CD4-positive, alpha-beta T cell treated with Interleukin-2 at 100 ng/mL for 4 hours (primary cell): Measurements from ENCODE around the gene MUC5AC.

Source experiments
- DNase-seq: peaks from one replicate; pipeline ENCODE4 v3.0.0-alpha.2; 2020; ENCODE audit warnings: low spot score

Gene MUC5AC

GRCh38 chr11:1225386-1226225 lies 67.9 kb downstream of the MUC5AC start:
- no peak for DNase-seq

DNA sequence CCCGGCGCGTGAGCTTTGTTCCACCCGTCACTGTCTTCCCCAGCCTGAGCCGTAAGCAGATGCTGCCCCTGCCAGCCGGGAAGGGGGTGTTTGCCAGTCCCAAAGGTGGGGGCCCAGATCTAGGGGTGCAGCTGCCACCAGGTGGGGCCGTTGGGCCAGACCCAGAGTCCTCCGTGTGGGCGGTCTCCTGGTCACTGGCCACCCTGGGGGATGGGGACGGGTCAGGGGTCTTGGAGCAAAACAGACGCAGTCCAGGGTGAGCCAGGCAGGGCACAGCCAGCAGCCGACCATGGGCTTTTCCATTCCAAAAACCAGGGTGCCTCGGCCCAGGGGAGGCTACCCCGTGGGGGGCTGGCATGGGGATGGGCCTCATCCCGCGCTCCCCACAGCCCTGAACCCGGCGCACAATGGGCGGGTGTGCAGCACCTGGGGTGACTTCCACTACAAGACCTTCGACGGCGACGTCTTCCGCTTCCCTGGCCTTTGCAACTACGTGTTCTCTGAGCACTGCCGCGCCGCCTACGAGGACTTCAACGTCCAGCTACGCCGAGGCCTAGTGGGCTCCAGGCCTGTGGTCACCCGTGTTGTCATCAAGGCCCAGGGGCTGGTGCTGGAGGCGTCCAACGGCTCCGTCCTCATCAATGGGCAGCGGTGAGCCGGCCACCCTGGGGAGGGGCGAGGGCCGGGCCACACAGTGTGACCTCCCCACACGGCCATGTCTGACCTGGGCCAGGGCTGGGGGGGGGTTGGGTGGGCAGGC lies 68.7 kb downstream of the MUC5AC start:
- no peak for DNase-seq

GRCh38 chr11:1226986-1227550 lies 69.3 kb downstream of the MUC5AC start:
- no peak for DNase-seq

DNA sequence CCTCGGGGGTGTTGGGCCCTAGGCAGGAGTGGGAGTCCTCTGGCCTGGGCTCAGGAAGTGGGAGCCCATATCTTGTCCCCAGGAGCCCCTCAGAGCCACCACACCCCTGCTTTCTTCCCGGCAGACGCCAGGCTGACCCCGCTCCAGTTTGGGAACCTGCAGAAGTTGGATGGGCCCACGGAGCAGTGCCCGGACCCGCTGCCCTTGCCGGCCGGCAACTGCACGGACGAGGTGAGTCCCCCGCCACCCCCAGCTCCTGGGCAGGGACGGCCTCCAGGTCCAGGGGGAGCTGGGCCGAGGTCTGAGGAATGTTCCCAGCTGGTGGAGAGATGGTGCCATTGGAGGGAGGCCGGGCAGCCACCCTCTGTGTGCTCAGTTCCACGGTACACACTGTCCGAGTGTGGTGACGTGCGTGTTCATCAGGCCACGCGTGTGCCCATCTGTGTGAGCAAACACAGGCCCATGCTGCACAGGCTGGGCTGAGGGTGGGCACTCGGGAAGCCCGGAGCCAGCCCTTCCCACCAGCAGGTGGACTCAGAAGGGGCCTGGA lies 69.9 kb downstream of the MUC5AC start:
- no peak for DNase-seq

DNA sequence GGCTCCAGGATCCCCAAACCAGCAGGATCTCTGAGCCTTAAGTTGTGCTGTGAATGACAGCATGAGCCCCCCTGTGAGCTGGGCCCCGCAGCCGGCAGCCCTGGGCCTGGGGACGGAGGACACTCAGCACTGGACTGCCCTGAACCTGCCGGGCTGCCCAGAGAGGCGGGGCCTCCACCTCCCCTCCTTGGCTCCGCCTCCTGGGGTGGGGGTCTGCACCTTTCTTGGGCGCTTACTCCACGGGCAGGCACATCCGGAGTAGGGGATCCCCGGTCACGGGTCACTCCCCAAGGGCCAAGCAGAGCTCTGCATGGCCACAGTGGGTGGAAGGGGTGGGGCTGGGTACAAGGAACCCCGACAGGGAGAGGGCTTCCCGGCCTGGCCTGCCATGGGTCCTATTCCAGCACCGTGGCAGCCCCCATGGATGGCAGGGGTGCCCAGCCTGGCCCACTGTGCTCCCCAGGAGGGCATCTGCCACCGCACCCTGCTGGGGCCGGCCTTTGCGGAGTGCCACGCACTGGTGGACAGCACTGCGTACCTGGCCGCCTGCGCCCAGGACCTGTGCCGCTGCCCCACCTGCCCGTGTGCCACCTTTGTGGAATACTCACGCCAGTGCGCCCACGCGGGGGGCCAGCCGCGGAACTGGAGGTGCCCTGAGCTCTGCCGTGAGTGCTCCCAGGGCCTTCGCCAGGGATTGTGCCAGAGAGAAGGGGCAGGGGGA lies 70.5 kb downstream of the MUC5AC start:
- DNase-seq, result no peak

DNA sequence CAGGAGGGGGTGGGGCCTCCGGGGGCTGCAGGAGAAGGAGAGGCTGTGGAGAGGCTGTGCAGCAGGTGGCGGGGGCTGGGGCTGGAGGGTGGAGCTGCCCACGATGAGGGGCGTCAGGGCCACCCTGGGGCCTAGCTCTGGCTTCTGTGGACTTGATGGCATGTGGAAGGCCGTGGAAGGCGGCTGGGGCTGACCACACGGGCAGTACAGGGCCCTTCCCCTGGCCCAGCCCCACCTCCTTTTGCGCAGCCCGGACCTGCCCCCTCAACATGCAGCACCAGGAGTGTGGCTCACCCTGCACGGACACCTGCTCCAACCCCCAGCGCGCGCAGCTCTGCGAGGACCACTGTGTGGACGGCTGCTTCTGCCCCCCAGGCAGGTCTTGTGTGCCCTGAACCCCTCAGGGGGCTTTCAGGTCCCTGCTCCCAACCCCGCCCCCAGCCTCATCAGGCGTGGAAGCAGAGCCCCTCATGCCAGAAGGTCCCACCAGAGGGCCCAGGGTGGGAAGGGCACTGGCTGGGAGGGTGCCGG lies 71.2 kb downstream of the MUC5AC start:
- DNase-seq, result no peak

- DNase-seq, result no peak
These were observed 71.8 kb downstream of the MUC5AC start for GRCh38 chr11:1229471-1230120.

- DNase-seq, result no peak
These were observed 72.3 kb downstream of the MUC5AC start for GRCh38 chr11:1230121-1230455.

DNA sequence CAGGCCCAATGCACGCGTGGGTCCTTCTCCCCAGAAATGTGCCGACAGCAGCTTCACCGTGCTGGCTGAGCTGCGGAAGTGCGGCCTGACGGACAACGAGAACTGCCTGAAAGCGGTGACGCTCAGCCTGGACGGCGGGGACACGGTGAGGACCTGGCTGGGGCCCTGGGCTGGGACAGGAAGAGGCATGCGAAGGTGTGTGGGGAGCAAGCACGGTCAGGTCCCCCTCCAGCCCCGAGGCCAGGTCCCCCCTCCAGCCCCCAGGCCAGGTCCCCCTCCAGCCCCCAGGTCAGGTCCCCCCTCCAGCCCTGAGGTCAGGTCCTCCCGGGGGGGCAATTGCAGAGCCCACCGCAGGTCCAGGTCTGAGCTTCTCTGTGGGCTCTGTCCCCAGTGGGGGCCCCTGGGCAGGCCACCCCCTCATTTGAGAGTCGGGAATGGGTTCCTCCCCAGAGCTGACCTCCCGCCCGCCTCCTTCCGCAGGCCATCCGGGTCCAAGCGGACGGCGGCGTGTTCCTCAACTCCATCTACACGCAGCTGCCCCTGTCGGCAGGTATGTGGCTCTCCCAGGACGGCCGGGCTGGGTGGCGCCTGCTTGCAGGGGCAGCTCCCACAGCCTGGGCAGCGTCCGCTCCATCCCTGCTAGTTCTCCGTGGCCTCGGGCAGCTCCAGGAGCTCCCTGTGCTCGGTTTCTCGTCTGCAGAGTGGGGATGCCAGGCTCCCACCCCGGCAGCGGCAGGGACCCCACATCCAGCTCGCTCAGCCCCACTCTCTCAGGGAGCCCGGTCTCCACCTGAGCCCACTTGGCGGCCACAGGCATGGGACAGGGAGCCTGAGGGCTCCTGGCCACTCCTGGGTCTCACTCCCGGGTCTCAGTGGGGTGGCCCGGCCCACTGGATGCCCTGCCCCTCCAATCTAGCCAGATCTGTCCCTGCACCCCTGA lies 73.0 kb downstream of the MUC5AC start:
- DNase-seq, result no peak

DNA sequence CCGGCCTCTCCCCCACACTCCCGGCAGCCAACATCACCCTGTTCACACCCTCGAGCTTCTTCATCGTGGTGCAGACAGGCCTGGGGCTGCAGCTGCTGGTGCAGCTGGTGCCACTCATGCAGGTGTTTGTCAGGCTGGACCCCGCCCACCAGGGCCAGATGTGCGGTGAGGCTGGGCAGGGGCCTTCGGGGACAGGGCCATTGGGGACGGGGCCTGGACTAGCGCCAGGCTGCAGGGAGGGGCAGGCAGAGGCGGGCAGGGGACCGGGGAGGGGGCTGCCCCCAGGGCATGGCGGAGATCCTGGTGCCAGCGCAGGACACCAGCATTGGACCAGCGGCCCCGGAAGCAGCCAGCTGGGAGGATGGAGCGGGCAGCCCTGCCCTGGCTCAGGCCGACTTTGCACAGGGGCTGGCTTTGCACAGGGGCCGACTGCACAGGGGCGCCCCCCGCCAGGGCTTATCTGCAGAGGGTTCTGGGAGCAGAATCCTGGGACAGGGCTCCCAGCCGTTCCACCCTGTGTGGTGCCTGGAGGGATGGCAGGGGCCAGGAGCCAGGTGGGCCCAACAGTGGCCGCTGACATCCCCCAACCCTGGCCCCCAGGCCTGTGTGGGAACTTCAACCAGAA lies 73.8 kb downstream of the MUC5AC start:
- no peak for DNase-seq

DNA sequence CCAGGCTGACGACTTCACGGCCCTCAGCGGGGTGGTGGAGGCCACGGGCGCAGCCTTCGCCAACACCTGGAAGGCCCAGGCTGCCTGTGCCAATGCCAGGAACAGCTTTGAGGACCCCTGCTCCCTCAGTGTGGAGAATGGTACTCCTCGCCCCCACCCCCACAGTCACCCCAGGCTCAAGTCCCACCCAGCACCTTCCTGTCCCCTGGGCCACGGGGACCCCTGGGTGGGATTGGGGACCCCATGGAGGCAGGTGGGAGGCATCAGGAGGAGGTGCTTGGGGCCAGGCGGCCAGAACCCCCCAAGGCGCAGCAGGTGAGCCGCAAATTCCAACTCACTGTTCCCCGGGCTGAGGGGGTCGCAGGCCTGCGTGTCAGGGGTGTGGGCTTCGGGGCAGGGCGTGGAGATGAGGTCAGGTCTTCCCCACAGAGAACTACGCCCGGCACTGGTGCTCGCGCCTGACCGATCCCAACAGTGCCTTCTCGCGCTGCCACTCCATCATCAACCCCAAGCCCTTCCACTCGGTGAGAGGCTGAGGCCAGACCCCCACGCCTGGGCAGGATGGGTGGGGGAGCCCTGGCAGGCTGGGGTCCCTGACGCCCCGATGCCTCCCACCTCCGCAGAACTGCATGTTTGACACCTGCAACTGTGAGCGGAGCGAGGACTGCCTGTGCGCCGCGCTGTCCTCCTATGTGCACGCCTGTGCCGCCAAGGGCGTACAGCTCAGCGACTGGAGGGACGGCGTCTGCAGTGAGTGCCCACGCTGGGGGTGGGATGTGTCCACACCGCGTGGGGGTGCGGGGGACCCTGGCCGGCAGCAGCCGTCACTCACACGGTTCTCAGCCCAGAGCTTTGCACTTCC lies 74.5 kb downstream of the MUC5AC start:
- DNase-seq, result no peak

GRCh38 chr11:1232883-1233321 lies 75.1 kb downstream of the MUC5AC start:
- DNase-seq, result no peak

DNA sequence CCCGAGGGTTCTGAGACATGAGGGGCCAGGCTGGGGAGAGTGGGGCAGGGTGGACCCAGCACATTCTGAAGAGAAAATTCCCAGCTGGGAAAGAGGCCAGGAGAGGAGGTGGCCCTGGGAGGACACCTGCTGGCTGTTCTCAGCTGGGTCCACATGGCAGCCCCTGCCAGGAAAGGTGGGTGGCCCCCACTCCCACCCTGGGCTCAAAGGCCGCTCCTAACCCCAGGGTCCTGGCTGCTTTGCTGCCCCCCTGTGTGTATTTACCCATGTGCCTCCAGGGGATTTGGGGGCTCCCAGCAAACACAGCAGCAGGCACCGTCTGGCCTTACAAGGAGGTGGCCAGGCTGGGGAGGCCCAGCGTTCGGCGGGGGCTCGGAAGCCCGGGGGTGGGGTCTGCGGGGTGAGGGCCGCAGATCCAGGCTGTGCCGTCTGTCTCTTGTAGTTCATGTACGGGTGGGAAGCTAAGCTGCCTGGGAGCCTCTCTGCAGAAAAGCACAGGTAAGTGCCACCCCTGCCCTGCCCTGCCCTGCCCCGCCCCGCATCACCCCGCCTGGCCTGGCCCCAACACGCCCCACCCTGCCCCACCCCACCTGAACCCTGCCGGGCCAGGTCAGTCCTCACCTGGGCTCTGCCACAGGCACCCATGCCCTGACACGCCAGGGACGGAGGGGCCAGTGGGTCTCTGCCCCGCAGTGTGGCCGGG lies 75.7 kb downstream of the MUC5AC start:
- DNase-seq, result no peak

GRCh38 chr11:1234054-1234720 lies 76.4 kb downstream of the MUC5AC start:
- no peak for DNase-seq

GRCh38 chr11:1234771-1235305 lies 77.1 kb downstream of the MUC5AC start:
- no peak for DNase-seq

GRCh38 chr11:1235306-1235900 lies 77.7 kb downstream of the MUC5AC start:
- no peak for DNase-seq

- no peak for DNase-seq
These were observed 78.2 kb downstream of the MUC5AC start for GRCh38 chr11:1235901-1236315.
